A549 (cell line): ENCODE data around the gene NCR2.

ENCODE experiments used
- CBX2 ChIP-seq: fragments of 200-600 bp; sonication (generic); IDR thresholded peaks from 2 replicates; pipeline ENCODE4 v1.6.1; 2016; ENCODE audit warnings: low read depth, mild to moderate bottlenecking, borderline replicate concordance
- CBX8 ChIP-seq: fragments of 200-600 bp; sonication (generic); IDR thresholded peaks from 2 replicates; pipeline ENCODE4 v1.6.1; 2016
- EP300 ChIP-seq, 2 experiments: fragments of >200 bp; sonication (Bioruptor Twin); formaldehyde crosslinking; IDR thresholded peaks; 2 replicates in 1 of 2; 3 replicates in 1 of 2; pipeline ENCODE4 v1.6.1; 2016 to 2017
- HDAC2 ChIP-seq: fragments of 200-600 bp; sonication (generic); IDR thresholded peaks from 2 replicates; pipeline ENCODE4 v1.6.1; 2016
- POLR2A ChIP-seq: IDR thresholded peaks from 2 replicates; pipeline ENCODE4 v1.6.1; 2012; ENCODE audit warnings: mild to moderate bottlenecking, low read length
- TF ChIP-seq, protein P1 (sequence below): fragments of >200 bp; sonication (Bioruptor Twin); formaldehyde crosslinking; IDR thresholded peaks from 3 replicates; pipeline ENCODE4 v1.5.1; 2016

DNA sequence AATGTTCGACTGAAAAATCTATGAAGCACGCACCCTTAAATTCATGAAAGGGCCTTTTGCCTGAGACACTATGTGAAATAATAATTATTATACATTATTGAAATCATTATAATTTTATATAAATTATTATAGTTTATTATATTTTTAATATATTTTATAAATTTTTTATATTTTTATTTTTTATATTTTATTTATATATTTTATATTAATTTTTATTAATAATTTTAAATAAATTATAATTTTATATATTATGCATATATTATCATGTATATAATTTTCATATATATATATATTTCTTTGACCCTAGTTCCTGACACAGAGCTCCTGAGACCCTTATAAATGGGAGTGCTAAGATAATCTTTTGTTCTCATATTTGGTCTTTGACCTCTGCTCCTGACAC, 13.5 kb downstream of the NCR2 start:
- TF ChIP-seq HDAC2 (no peak), POLR2A (no peak), EP300 (IDR thresholded peaks at IDR 0.05) (no peak), CBX2 (no peak), CBX8 (no peak)
- TF ChIP-seq, protein P1, sequence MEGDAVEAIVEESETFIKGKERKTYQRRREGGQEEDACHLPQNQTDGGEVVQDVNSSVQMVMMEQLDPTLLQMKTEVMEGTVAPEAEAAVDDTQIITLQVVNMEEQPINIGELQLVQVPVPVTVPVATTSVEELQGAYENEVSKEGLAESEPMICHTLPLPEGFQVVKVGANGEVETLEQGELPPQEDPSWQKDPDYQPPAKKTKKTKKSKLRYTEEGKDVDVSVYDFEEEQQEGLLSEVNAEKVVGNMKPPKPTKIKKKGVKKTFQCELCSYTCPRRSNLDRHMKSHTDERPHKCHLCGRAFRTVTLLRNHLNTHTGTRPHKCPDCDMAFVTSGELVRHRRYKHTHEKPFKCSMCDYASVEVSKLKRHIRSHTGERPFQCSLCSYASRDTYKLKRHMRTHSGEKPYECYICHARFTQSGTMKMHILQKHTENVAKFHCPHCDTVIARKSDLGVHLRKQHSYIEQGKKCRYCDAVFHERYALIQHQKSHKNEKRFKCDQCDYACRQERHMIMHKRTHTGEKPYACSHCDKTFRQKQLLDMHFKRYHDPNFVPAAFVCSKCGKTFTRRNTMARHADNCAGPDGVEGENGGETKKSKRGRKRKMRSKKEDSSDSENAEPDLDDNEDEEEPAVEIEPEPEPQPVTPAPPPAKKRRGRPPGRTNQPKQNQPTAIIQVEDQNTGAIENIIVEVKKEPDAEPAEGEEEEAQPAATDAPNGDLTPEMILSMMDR: no peak
